ES-I3 (cell line): ENCODE measurements around the gene ASPN.

Experiments used
- H3K36me3 ChIP-seq: 2 replicates; pipeline ENCODE4 v1.6.1; 2013; ENCODE audit warnings: mild to moderate bottlenecking, low read length, control low read depth, moderate library complexity; ENCODE audit not compliant: insufficient read depth
- H3K4me1 ChIP-seq: 2 replicates; pipeline ENCODE4 v1.6.1; 2013; ENCODE audit warnings: mild to moderate bottlenecking, control low read depth, low read length; ENCODE audit not compliant: insufficient read depth
- H3K9ac ChIP-seq: 2 replicates; pipeline ENCODE4 v1.6.1; 2013; ENCODE audit warnings: low read depth, mild to moderate bottlenecking, low read length, moderate library complexity
- H3K9me3 ChIP-seq: 2 replicates; pipeline ENCODE4 v1.6.1; 2013; ENCODE audit warnings: mild to moderate bottlenecking, low read length, moderate library complexity; ENCODE audit not compliant: control insufficient read depth, insufficient read depth

The ASPN gene

DNA sequence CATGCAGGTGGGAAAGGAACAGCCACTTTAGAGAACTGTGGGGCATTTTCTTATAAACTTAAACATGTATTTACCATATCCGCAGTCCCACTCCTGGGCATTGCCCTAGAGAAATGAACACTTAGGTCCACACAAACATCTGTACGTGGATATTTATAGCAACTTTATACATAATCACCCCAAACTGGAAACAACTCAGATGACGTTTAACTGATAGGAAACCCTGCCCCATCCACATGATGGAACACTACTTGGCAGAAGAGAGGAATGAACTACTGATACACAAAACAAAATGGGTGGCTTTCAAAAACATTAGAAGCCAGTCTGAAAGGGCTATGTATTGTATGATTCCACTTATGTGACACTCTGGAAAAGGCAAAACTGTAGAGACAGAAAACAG, 31.0 kb upstream of the ASPN start:
- Histone ChIP-seq H3K4me1 (peaks cover 14% of the 10 kb centered on the region; the same call in 1 of the 2 replicates), H3K9me3 (no peaks in the 10 kb centered on the region), H3K36me3 (no peaks in the 10 kb centered on the region), H3K9ac (no peak overlapping the region)

DNA sequence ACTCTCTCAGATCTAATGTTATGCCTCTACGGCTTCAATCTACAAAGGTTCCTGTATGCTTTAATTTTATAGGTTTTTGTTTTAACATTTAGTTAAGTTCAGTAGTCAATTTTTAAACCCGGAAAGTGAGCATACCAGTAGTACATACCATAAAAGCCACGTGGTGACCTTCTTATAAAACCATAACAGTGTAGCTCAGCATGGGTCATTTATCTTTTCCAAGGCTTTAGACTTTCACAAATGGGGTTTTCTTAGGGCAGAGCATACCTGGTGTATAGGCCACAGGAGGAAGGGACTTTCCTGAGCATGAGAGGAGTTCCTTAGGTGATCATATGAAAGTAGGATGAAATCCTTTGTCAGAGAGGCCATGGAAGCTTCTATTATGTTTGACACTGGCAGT, 30.3 kb upstream of the ASPN start:
- no peaks in the 10 kb centered on the region for H3K36me3 ChIP-seq
- no peaks in the 10 kb centered on the region for H3K9me3 ChIP-seq
- H3K4me1 ChIP-seq, result peaks cover 10% of the 10 kb centered on the region; the same call in 1 of the 2 replicates
- no peak overlapping the region for H3K9ac ChIP-seq

DNA sequence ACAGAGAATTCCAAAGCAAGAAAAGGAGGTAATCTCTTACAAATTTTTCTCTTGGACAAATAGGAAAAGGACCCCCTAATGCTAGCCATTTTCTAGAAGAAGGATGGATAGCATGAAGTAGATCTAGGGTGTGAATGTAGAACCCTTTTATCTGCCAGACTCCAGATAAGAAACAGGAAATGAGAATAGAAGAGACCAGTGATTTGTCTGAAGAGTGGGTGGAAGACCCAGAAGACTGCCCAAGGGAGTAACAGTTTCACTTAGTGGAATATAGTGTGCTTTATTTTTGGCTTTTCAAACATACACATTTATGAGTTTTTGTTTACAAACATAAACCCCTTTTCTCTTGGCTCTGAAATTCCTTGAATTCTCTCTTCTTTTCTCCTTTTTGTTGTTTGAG, 28.4 kb upstream of the ASPN start:
- no peak overlapping the region for H3K9ac ChIP-seq
- H3K36me3 ChIP-seq, result no peaks in the 10 kb centered on the region
- peaks cover 5% of the 10 kb centered on the region; the same call in 1 of the 2 replicates for H3K4me1 ChIP-seq
- no peaks in the 10 kb centered on the region for H3K9me3 ChIP-seq

DNA sequence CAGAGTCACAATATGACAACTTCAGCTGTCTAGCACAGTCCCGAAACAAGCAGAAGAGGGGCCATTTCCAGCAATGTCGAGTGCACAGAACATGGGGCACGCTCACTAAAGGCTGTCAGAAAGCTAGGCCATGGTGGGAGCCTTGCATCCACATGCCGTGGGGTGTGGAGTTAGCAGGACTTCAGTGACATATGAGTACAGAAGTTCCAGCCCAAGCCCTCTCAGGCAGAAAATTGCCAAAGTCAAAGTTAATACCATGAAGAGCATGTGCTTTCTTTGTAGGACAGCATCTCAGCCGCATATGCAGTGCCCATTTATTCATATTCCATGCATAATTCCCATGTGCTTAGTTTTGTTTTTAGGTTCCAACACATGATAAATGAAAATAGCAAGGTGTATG, 26.7 kb upstream of the ASPN start:
- Histone ChIP-seq H3K9me3 (no peaks in the 10 kb centered on the region), H3K4me1 (peaks cover 5% of the 10 kb centered on the region; the same call in 1 of the 2 replicates), H3K9ac (no peak overlapping the region)

DNA sequence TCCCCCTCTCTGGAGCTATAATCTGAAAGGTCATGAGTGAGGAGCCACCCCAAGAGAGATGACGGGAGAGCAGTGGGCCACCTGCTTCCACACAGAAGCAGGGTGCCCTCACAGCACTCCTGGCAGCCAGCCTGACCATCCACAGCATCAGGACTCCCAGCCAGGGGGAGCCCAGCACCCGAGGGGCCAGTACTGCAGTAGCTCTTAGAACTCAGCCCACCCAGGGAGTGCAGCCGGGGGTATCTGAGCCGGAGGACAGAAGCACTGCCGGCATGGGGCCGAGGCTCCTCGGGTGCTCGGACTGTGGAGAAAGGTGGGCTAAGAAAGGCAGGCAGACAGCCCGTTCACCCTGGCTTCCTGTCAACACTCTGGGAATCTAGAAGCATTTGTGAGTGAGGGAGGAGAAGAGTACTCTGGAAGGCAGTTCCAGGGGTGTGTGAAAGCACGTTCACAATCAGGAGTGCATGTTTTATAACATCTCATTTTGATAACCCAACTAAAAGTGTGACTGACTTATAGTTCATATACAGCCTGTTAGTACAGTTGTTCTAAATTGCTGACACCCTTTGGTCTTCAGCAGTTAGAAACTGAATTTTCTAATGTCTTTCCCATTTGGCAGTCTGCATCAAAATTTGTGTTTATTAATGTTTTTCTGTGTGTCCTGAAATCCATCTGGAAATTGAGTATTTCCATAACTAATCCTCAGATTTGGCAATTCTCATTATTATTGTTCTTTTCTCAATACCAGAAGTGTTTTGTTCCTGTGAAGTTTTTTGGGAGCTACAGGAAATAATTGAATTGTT, 25.9 kb upstream of the ASPN start:
- H3K9me3 ChIP-seq, result no peaks in the 10 kb centered on the region
- peaks cover 9% of the 10 kb centered on the region for H3K4me1 ChIP-seq
- H3K36me3 ChIP-seq, result no peaks in the 10 kb centered on the region
- H3K9ac ChIP-seq, result no peak overlapping the region

More for the DNA sequence above, 26.7 kb upstream of the ASPN start:
- H3K36me3 ChIP-seq, result no peaks in the 10 kb centered on the region

DNA sequence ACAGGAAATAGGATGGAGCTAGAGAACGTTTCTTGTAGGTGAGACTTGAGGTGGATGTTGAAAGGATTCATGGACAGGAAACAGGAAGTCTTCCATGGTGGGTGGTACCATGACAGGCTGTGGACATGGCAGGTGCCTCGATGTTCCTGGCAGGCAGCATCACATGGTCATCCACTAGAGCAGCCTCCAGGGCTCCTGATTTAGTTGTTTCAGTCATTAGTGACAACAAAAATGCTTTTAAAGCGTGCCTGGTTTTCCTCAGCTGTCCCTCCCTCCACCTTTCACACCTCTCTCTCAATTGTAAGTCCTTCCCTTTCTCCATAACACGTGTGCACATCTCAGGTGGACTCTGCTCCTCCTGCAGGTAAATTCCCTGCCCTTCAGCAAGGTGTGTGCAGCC, 25.2 kb upstream of the ASPN start:
- H3K4me1 ChIP-seq, result peaks cover 9% of the 10 kb centered on the region
- H3K9me3 ChIP-seq, result no peaks in the 10 kb centered on the region

DNA sequence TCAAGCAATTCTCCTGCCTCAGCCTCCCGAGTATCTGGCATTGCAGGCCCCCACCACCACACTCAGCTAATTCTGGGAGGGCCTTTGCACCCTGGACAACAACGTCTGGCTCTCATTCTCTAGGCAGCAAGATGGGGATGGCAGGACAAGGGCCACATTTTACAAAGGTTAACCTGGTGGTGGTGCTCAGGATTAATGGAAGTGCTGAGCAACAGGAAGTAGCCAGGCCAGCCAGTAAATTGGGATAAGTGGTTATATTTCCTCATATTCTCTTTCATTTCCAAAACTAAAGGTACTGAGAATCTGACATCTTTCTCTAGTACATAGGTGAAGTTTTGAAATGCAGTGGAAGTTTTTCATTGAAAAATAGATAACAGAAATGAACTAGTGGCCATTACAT, 24.7 kb upstream of the ASPN start:
- Histone ChIP-seq H3K9me3 (no peaks in the 10 kb centered on the region), H3K36me3 (no peaks in the 10 kb centered on the region), H3K9ac (no peak overlapping the region), H3K4me1 (peaks cover 9% of the 10 kb centered on the region)

More for the DNA sequence above, 25.2 kb upstream of the ASPN start:
- Histone ChIP-seq H3K36me3 (no peaks in the 10 kb centered on the region), H3K9ac (no peak overlapping the region)

DNA sequence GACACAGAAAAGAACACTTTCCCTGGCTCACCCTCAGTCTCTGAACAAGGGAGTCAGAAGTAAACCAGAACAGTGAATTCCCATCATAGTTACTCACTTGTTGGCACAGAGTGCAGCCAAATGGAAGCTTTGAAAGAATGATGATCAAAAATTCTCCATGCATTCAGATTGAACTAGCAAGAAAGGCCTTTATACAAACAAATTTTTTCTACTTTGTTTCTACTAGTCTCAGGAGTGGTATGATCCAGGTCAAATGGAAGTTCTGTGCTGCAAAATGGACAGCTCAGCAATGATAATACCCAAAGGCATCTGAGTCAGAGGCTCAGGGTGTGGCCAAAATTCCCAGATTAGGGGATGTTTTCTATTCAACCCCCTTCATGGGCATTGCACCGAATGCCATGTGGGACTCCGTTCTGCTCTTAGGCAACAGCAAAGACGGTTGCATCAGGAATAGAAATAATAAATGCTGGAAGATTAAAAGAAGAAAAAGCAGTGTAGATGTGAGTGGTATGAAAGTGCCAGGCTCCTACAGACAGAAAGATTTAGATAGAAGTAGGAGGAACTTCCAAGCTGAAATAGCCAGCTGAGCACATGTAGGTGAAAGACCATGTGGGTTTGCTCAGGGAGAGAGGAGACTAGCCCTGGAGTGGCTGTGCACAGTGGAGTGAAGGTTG, 24.0 kb upstream of the ASPN start:
- Histone ChIP-seq H3K4me1 (peaks cover 9% of the 10 kb centered on the region), H3K9me3 (no peaks in the 10 kb centered on the region), H3K36me3 (no peaks in the 10 kb centered on the region), H3K9ac (no peak overlapping the region)

DNA sequence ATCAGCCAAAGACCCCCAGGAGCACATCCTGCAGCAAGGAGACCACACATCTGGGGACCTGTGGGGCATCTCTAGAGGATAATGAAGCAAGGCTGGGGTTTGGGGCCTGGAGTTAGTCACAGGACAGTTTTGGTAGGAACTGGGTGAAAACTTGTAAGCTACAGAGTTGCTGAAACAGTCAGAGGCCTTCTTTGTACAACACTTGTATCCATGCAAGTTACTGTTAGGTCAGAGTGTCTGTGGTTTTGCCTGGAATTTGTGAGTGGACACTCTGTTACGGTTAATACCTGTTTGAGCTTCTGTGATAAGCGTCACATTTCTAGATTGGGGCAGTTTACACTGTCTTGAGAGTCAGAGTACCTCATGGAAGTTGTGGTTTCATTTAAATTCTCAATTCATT, 22.6 kb upstream of the ASPN start:
- H3K36me3 ChIP-seq, result no peaks in the 10 kb centered on the region
- peaks cover 9% of the 10 kb centered on the region for H3K4me1 ChIP-seq
- H3K9ac ChIP-seq, result no peak overlapping the region
- no peaks in the 10 kb centered on the region for H3K9me3 ChIP-seq

DNA sequence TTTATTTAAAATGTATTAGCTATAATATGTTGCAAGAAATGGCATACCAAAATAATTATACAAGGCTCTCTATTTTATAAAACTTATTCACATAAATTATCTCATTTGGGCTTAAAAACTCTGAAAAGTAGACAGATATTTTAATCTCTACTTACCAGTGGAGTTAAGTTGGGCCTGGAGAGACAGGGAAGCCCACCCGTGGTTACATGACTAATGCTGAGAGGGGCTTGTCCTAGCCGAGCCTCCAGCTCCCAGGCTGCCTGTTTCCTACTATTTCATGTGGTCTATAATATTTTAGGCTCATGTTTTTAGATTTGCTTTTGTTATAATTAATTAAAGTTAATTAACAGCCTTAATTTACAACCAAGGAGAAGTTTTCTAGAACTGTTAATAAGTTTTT, 20.9 kb upstream of the ASPN start:
- Histone ChIP-seq H3K9ac (no peak overlapping the region), H3K36me3 (no peaks in the 10 kb centered on the region), H3K4me1 (peaks cover 9% of the 10 kb centered on the region), H3K9me3 (no peaks in the 10 kb centered on the region)

DNA sequence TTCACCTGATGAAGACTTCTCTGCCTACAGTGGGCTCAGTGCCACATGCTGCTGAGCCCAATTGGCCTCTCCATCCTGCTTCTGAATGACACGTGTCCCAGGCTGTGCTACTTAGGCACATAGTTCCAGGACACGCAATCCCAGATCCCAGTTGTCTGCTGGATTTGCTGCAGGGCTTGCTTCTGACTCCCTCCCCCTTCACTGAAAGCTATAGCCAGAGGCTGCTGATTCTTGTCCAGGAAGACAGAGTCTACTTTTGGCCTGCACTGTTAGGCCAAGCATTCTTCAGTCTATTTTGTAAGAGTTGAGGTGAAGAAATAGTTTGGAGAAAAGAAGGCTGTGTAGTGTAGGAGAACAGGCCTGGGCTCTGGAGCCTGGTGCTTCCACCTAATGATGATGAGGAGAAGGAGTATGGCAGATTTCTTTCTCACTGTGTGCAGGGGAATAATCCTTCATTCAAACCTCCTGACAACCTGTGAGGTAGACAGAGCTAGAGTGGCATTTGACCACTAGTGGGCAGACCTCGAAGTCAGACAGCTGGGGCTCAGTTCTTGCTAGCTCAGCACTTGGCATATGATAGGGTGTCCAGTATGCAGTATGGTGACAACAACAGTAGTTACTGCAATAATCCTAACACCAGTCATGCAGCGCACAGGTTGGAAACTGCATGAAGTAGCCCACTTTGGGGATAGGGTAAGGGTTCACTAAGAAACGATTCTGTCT, 19.5 kb upstream of the ASPN start:
- H3K9me3 ChIP-seq, result no peaks in the 10 kb centered on the region
- no peaks in the 10 kb centered on the region for H3K36me3 ChIP-seq
- no peak overlapping the region for H3K9ac ChIP-seq
- peaks cover 9% of the 10 kb centered on the region for H3K4me1 ChIP-seq

DNA sequence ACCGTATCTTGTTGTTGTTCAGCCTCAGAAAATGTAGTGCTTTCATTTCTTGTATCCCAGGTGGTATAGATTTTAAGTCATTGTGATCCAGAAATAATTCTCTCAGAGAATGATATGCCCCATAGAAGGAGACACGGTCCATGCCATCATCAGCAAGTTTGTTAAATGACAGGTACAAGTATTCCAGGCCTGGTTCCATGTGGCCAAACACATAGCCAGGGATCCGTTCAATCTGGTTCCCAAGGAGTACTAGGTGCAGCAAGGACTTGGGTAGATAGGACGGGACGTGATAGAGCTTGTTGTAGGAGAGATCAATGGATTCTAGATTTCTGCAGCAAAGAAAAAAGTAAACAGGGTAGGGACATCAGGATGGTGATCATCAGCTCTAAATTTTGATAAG, 18.4 kb upstream of the ASPN start:
- peaks cover 5% of the 10 kb centered on the region; the same call in 1 of the 2 replicates for H3K4me1 ChIP-seq
- H3K36me3 ChIP-seq, result no peaks in the 10 kb centered on the region
- no peaks in the 10 kb centered on the region for H3K9me3 ChIP-seq
- H3K9ac ChIP-seq, result no peak overlapping the region

DNA sequence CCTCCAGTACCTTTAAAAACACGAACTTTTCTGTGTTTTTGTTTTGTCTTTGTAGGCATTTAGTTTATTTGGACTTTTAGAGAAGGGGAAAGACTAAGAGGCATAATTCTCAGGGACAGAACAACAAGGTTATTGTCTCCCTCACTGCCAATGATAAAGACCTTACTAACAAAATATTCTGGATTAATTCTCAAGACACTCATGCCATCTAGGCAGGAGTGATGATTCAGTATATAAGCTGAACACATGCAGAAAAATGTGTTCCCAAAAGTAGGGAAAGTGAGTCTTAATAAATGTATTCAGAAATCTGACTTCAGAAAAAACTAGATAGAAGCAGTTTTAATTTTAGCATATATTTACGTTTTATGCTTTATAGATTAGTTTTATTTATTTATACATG, 17.4 kb upstream of the ASPN start:
- no peaks in the 10 kb centered on the region for H3K36me3 ChIP-seq
- H3K9me3 ChIP-seq, result no peaks in the 10 kb centered on the region
- H3K4me1 ChIP-seq, result peaks cover 5% of the 10 kb centered on the region; the same call in 1 of the 2 replicates
- no peak overlapping the region for H3K9ac ChIP-seq

DNA sequence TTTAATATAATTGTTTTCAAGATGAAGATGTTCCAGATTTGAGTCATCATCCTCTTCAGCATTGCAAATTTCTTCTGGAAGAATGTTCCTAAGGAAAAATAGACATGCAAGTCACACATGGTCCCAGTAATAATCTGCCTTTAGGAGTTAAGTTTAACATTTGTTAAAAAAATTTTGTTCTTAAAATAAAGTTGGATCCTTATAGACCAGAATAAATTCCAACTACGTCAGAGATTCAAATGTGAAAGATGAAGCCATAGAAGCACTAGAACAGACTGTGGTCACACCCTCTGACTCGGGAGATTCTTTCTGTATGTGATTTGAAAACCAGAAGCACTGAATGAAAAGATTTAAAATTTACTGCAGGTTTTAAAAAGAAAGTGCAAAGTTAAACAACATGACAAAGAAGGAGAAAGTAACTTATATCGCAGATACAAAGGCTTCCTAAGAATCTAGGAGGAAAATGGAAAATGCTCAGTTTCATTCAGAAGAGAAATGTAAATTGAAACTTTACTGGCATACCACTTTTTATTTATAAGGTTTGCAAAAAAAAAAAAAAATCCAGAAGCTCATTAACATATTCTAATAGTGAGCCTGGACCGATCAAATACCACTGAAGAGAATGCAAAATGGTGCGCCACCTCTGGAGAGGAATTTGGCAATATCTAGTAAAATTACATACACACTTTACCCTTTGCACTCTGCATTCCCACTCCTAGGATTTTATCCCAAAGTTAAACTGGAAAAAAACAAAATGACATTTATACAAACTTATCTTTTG, 14.3 kb upstream of the ASPN start:
- Histone ChIP-seq H3K9ac (no peak overlapping the region), H3K9me3 (no peaks in the 10 kb centered on the region), H3K36me3 (no peaks in the 10 kb centered on the region), H3K4me1 (no peaks in the 10 kb centered on the region)
